Measurements from ENCODE around the gene ANXA6.

Gene ANXA6

GRCh38 chr5:151141535-151141934 lies 16.0 kb downstream of the ANXA6 start:
- H2AFZ ChIP-seq (ENCODE audit: low read depth, low read length) = no peak overlapping the region
- no peaks in the 10 kb centered on the region for H3K9me3 ChIP-seq (ENCODE audit: low read length)
- H3K27me3 ChIP-seq (ENCODE audit: insufficient read depth, low read length) = no peaks in the 10 kb centered on the region
- no peaks in the 10 kb centered on the region for H3K4me1 ChIP-seq (ENCODE audit: insufficient read depth, low read length)
- H3K4me3 ChIP-seq (ENCODE audit: low read length) = no peak overlapping the region
- peaks cover 37% of the 10 kb centered on the region for H3K36me3 ChIP-seq (ENCODE audit: insufficient read depth, low read length)

- H3K9me3 ChIP-seq (ENCODE audit: low read length) = no peaks in the 10 kb centered on the region
- H3K4me1 ChIP-seq (ENCODE audit: insufficient read depth, low read length) = no peaks in the 10 kb centered on the region
- H3K27me3 ChIP-seq (ENCODE audit: insufficient read depth, low read length) = no peaks in the 10 kb centered on the region
- peaks cover 44% of the 10 kb centered on the region for H3K36me3 ChIP-seq (ENCODE audit: insufficient read depth, low read length)
- no peak overlapping the region for H2AFZ ChIP-seq (ENCODE audit: low read depth, low read length)
- no peak overlapping the region for H3K4me3 ChIP-seq (ENCODE audit: low read length)
These were observed 16.7 kb downstream of the ANXA6 start for GRCh38 chr5:151140686-151141459.

GRCh38 chr5:151139646-151140045 lies 17.9 kb downstream of the ANXA6 start:
- H3K4me1 ChIP-seq (ENCODE audit: insufficient read depth, low read length) = no peaks in the 10 kb centered on the region
- no peaks in the 10 kb centered on the region for H3K9me3 ChIP-seq (ENCODE audit: low read length)
- H3K27me3 ChIP-seq (ENCODE audit: insufficient read depth, low read length) = no peaks in the 10 kb centered on the region
- H3K4me3 ChIP-seq (ENCODE audit: low read length) = no peak overlapping the region
- H2AFZ ChIP-seq (ENCODE audit: low read depth, low read length) = no peak overlapping the region
- peaks cover 52% of the 10 kb centered on the region for H3K36me3 ChIP-seq (ENCODE audit: insufficient read depth, low read length)

- peaks cover 58% of the 10 kb centered on the region for H3K36me3 ChIP-seq (ENCODE audit: insufficient read depth, low read length)
These were observed 18.6 kb downstream of the ANXA6 start for GRCh38 chr5:151139015-151139414.

GRCh38 chr5:151138114-151138513 lies 19.5 kb downstream of the ANXA6 start:
- H3K4me1 ChIP-seq (ENCODE audit: insufficient read depth, low read length) = no peaks in the 10 kb centered on the region
- H3K4me3 ChIP-seq (ENCODE audit: low read length) = no peak overlapping the region
- no peaks in the 10 kb centered on the region for H3K9me3 ChIP-seq (ENCODE audit: low read length)
- H3K36me3 ChIP-seq (ENCODE audit: insufficient read depth, low read length) = peaks cover 62% of the 10 kb centered on the region
- H3K27me3 ChIP-seq (ENCODE audit: insufficient read depth, low read length) = no peaks in the 10 kb centered on the region
- H2AFZ ChIP-seq (ENCODE audit: low read depth, low read length) = no peak overlapping the region

More at GRCh38 chr5:151139015-151139414, 18.6 kb downstream of the ANXA6 start:
- H3K4me1 ChIP-seq (ENCODE audit: insufficient read depth, low read length) = no peaks in the 10 kb centered on the region
- H3K9me3 ChIP-seq (ENCODE audit: low read length) = no peaks in the 10 kb centered on the region
- H3K27me3 ChIP-seq (ENCODE audit: insufficient read depth, low read length) = no peaks in the 10 kb centered on the region
- H2AFZ ChIP-seq (ENCODE audit: low read depth, low read length) = no peak overlapping the region
- no peak overlapping the region for H3K4me3 ChIP-seq (ENCODE audit: low read length)

GRCh38 chr5:151137067-151137825 lies 20.3 kb downstream of the ANXA6 start:
- Histone ChIP-seq H3K4me1 (ENCODE audit: insufficient read depth, low read length) (no peaks in the 10 kb centered on the region), H2AFZ (ENCODE audit: low read depth, low read length) (no peak overlapping the region), H3K27me3 (ENCODE audit: insufficient read depth, low read length) (no peaks in the 10 kb centered on the region), H3K4me3 (ENCODE audit: low read length) (no peak overlapping the region), H3K36me3 (ENCODE audit: insufficient read depth, low read length) (peaks cover 67% of the 10 kb centered on the region), H3K9me3 (ENCODE audit: low read length) (no peaks in the 10 kb centered on the region)

- Histone ChIP-seq H3K27me3 (ENCODE audit: insufficient read depth, low read length) (no peaks in the 10 kb centered on the region), H3K4me1 (ENCODE audit: insufficient read depth, low read length) (no peaks in the 10 kb centered on the region), H3K9me3 (ENCODE audit: low read length) (no peaks in the 10 kb centered on the region), H3K4me3 (ENCODE audit: low read length) (no peak overlapping the region), H2AFZ (ENCODE audit: low read depth, low read length) (no peak overlapping the region), H3K36me3 (ENCODE audit: insufficient read depth, low read length) (peaks cover 89% of the 10 kb centered on the region)
These were observed 23.4 kb downstream of the ANXA6 start for GRCh38 chr5:151134228-151134627.

GRCh38 chr5:151132963-151133362 lies 24.6 kb downstream of the ANXA6 start:
- Histone ChIP-seq H2AFZ (ENCODE audit: low read depth, low read length) (no peak overlapping the region), H3K27me3 (ENCODE audit: insufficient read depth, low read length) (no peaks in the 10 kb centered on the region), H3K4me3 (ENCODE audit: low read length) (no peak overlapping the region), H3K36me3 (ENCODE audit: insufficient read depth, low read length) (peaks cover 86% of the 10 kb centered on the region), H3K9me3 (ENCODE audit: low read length) (no peaks in the 10 kb centered on the region), H3K4me1 (ENCODE audit: insufficient read depth, low read length) (no peaks in the 10 kb centered on the region)

GRCh38 chr5:151130922-151131891 lies 26.4 kb downstream of the ANXA6 start:
- Histone ChIP-seq H3K9me3 (ENCODE audit: low read length) (no peaks in the 10 kb centered on the region), H3K4me1 (ENCODE audit: insufficient read depth, low read length) (peaks cover 2% of the 10 kb centered on the region), H3K4me3 (ENCODE audit: low read length) (no peak overlapping the region), H3K27me3 (ENCODE audit: insufficient read depth, low read length) (no peaks in the 10 kb centered on the region), H3K36me3 (ENCODE audit: insufficient read depth, low read length) (peaks cover 75% of the 10 kb centered on the region), H2AFZ (ENCODE audit: low read depth, low read length) (no peak overlapping the region)

- Histone ChIP-seq H3K4me3 (ENCODE audit: low read length) (no peak overlapping the region), H3K4me1 (ENCODE audit: insufficient read depth, low read length) (peaks cover 3% of the 10 kb centered on the region), H2AFZ (ENCODE audit: low read depth, low read length) (no peak overlapping the region), H3K27me3 (ENCODE audit: insufficient read depth, low read length) (no peaks in the 10 kb centered on the region), H3K36me3 (ENCODE audit: insufficient read depth, low read length) (peaks cover 69% of the 10 kb centered on the region), H3K9me3 (ENCODE audit: low read length) (no peaks in the 10 kb centered on the region)
These were observed 27.2 kb downstream of the ANXA6 start for GRCh38 chr5:151130235-151130921.

- H3K4me1 ChIP-seq (ENCODE audit: insufficient read depth, low read length) = peaks cover 3% of the 10 kb centered on the region
- no peak overlapping the region for H2AFZ ChIP-seq (ENCODE audit: low read depth, low read length)
- H3K36me3 ChIP-seq (ENCODE audit: insufficient read depth, low read length) = peaks cover 62% of the 10 kb centered on the region
- H3K27me3 ChIP-seq (ENCODE audit: insufficient read depth, low read length) = no peaks in the 10 kb centered on the region
- no peaks in the 10 kb centered on the region for H3K9me3 ChIP-seq (ENCODE audit: low read length)
- H3K4me3 ChIP-seq (ENCODE audit: low read length) = no peak overlapping the region
These were observed 28.8 kb downstream of the ANXA6 start for GRCh38 chr5:151128817-151129216.

GRCh38 chr5:151127926-151128325 lies 29.7 kb downstream of the ANXA6 start:
- peaks cover 58% of the 10 kb centered on the region for H3K36me3 ChIP-seq (ENCODE audit: insufficient read depth, low read length)

More at GRCh38 chr5:151127926-151128325, 29.7 kb downstream of the ANXA6 start:
- Histone ChIP-seq H3K4me3 (ENCODE audit: low read length) (no peak overlapping the region), H3K9me3 (ENCODE audit: low read length) (no peaks in the 10 kb centered on the region), H3K4me1 (ENCODE audit: insufficient read depth, low read length) (peaks cover 3% of the 10 kb centered on the region), H2AFZ (ENCODE audit: low read depth, low read length) (no peak overlapping the region), H3K27me3 (ENCODE audit: insufficient read depth, low read length) (no peaks in the 10 kb centered on the region)
